ENCODE data around the gene PRR18. TPM values are rescaled to one million over a fixed set of nuclear protein-coding genes. Genes with fewer than 3 reads are reported as not detected.

PRR18 gene
- total RNA-seq, 1 experiment from 2014 or later = not detected

DNA sequence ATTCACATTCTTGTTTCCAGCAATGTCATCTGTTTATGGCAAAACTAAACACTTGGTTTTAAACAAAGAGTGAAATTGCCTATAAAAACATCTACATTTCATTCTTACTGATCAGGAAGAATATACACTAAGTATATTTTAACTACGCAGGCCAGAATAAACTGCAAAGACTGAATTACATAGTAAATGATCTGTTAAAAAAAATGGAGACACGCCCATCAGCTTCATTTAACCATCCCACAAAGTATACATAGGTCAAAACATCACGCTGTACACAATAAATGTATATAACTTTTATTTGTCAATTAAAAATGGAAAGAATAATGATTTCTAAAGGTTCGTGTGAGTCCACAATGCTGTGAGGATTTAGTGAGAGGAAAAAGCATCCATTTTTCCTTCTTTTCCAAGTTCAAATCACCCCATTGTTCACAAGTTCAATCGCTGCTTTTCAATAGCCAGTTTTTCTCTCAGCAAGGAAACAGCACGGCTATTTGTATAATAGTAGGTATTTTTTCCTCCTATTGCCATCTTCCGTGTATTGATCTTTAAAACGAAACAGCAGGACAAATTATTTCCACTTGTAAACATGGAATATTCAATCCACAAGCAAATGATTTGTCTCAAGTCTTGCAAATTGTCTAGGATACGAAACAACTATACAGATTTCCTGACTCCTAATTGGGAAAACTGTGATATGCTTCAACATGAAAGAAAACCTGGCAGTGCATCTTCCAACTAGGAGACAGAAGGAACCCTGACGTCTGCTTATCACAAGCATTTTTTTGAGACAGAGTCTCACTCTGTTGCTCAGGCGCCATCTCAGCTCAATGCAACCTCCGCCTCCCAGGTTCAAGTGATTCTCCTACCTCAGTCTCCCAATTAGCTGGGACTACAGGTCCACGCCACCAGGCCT lies 23.6 kb upstream of the PRR18 start:
- H3K4me2 ChIP-seq (ENCODE audit: insufficient read depth, insufficient read length, low read length) = no peak overlapping the region
- no peaks in the 10 kb centered on the region for H3K27me3 ChIP-seq (ENCODE audit: insufficient read depth, low read length)
- peaks cover 28% of the 10 kb centered on the region; the same call in 1 of the 2 replicates for H3K79me2 ChIP-seq (ENCODE audit: insufficient read depth, low read length)

More for the DNA sequence above, 23.6 kb upstream of the PRR18 start:
- H3K27ac ChIP-seq (ENCODE audit: insufficient read length, low read depth, low read length) = no peak overlapping the region
- H4K8ac ChIP-seq (replicated peaks; ENCODE audit: insufficient read length, low read depth, low read length) = no peak overlapping the region
- H3K4me3 Mint-ChIP-seq = no peak overlapping the region
- peaks cover 24 to 28% of the 10 kb centered on the region in 2 experiments for H3K4me1 Mint-ChIP-seq
- no peak overlapping the region for H3K23ac ChIP-seq (ENCODE audit: insufficient read length, low read depth, low read length)
- no peak overlapping the region for H2AFZ ChIP-seq (ENCODE audit: low read length)
- no peak overlapping the region for H3K9ac ChIP-seq (ENCODE audit: extremely low read depth, insufficient read length, low read length)
- no peak overlapping the region for H2AK5ac ChIP-seq (ENCODE audit: insufficient read length, low read length)
- H3K27ac Mint-ChIP-seq = peak overlapping the region in 2 of 3 experiments; percentile 68 to 78; a peak in 2 of 7 replicates
- H2BK15ac ChIP-seq (ENCODE audit: low read depth, low read length) = no peak overlapping the region
- H4K5ac ChIP-seq (ENCODE audit: insufficient read length, low read depth, low read length) = no peak overlapping the region
- H3K4ac ChIP-seq (ENCODE audit: low read depth, low read length) = no peak overlapping the region
- WGBS (ENCODE audit: extremely low coverage, insufficient read length, low lambda C conversion rate) = no CpG with 5 or more reads among the region's 13 CpGs
- no peak overlapping the region for H4K91ac ChIP-seq (ENCODE audit: insufficient read length, low read depth, low read length)
- H3K27me3 Mint-ChIP-seq (ENCODE audit: low read depth) = no peaks in the 10 kb centered on the region
- H3K79me1 ChIP-seq (ENCODE audit: insufficient read depth, low read depth, low read length, poor library complexity, severe bottlenecking) = peaks cover 7% of the 10 kb centered on the region
- H3K9me3 ChIP-seq (ENCODE audit: control insufficient read depth, low read depth, low read length) = no peaks in the 10 kb centered on the region
- H2BK120ac ChIP-seq (ENCODE audit: low read depth, low read length, poor library complexity, severe bottlenecking) = no peak overlapping the region
- no peaks in the 10 kb centered on the region for H3K9me3 Mint-ChIP-seq
- no peak overlapping the region for H3K14ac ChIP-seq (ENCODE audit: insufficient read depth, low read length)
- H3K36me3 Mint-ChIP-seq (ENCODE audit: insufficient read depth in 1 of 3, low read depth in 3 of 3) = peaks cover 20 to 41% (median 23%) of the 10 kb centered on the region in 3 experiments; a peak in 6 of 7 replicates
- TF ChIP-seq, protein P1, sequence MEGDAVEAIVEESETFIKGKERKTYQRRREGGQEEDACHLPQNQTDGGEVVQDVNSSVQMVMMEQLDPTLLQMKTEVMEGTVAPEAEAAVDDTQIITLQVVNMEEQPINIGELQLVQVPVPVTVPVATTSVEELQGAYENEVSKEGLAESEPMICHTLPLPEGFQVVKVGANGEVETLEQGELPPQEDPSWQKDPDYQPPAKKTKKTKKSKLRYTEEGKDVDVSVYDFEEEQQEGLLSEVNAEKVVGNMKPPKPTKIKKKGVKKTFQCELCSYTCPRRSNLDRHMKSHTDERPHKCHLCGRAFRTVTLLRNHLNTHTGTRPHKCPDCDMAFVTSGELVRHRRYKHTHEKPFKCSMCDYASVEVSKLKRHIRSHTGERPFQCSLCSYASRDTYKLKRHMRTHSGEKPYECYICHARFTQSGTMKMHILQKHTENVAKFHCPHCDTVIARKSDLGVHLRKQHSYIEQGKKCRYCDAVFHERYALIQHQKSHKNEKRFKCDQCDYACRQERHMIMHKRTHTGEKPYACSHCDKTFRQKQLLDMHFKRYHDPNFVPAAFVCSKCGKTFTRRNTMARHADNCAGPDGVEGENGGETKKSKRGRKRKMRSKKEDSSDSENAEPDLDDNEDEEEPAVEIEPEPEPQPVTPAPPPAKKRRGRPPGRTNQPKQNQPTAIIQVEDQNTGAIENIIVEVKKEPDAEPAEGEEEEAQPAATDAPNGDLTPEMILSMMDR (conservative IDR thresholded peaks at IDR 0.05) = no peak
- no peak overlapping the region for H2BK5ac ChIP-seq (ENCODE audit: insufficient read length, low read length)
- no peak for DNase-seq
- H3K18ac ChIP-seq (ENCODE audit: insufficient read length, low read depth, low read length) = no peak overlapping the region
- H3K4me1 ChIP-seq (ENCODE audit: insufficient read depth, low read length) = no peaks in the 10 kb centered on the region
- H3K56ac ChIP-seq (ENCODE audit: insufficient read length, low read depth, low read length) = no peak overlapping the region
- H3K23me2 ChIP-seq (ENCODE audit: insufficient read length, low read depth, low read length, poor library complexity, severe bottlenecking) = no peaks in the 10 kb centered on the region
- no peak overlapping the region for H2BK20ac ChIP-seq (ENCODE audit: low read depth, low read length, poor library complexity, severe bottlenecking)
- no peak overlapping the region for H2BK12ac ChIP-seq (ENCODE audit: insufficient read length, low read depth, low read length)
- no peak overlapping the region for H3T11ph ChIP-seq (ENCODE audit: low read length)
- H4K20me1 ChIP-seq (ENCODE audit: control insufficient read depth, insufficient read depth, insufficient read length) = no peaks in the 10 kb centered on the region
